H9 (cell line): Measurements from ENCODE around the gene RSAD1. TPM values are rescaled to one million over a fixed set of nuclear protein-coding genes. Genes with fewer than 3 reads are reported as not detected.

Experiments
- DNase-seq: peaks from one replicate; pipeline ENCODE4 v3.0.0-alpha.2; 2017
- H2AFZ ChIP-seq: one replicate; pipeline ENCODE4 v1.6.1; 2013; ENCODE audit warnings: mild to moderate bottlenecking, low read length, control low read depth, moderate library complexity
- H2AK5ac ChIP-seq: 2 replicates; pipeline ENCODE4 v1.6.1; 2013; ENCODE audit warnings: low read length, control low read depth, mixed read lengths; ENCODE audit not compliant: insufficient read length
- H2BK120ac ChIP-seq: one replicate; pipeline ENCODE4 v1.6.1; 2013; ENCODE audit warnings: low read depth, mild to moderate bottlenecking, low read length, control low read depth, inconsistent platforms; ENCODE audit not compliant: poor library complexity, severe bottlenecking
- H2BK12ac ChIP-seq: 2 replicates; pipeline ENCODE4 v1.6.1; 2013; ENCODE audit warnings: low read length, control low read depth, mixed read lengths, low read depth; ENCODE audit not compliant: insufficient read length
- H2BK15ac ChIP-seq: 2 replicates; pipeline ENCODE4 v1.6.1; 2013; ENCODE audit warnings: low read depth, low read length, control low read depth
- H2BK20ac ChIP-seq: one replicate; pipeline ENCODE4 v1.6.1; 2013; ENCODE audit warnings: low read depth, mild to moderate bottlenecking, low read length, control low read depth, inconsistent platforms; ENCODE audit not compliant: poor library complexity, severe bottlenecking
- H2BK5ac ChIP-seq: 2 replicates; pipeline ENCODE4 v1.6.1; 2013; ENCODE audit warnings: low read length, control low read depth, mixed read lengths; ENCODE audit not compliant: insufficient read length
- H3K14ac ChIP-seq: 2 replicates; pipeline ENCODE4 v1.6.1; 2013; ENCODE audit warnings: low read length, control low read depth; ENCODE audit not compliant: insufficient read depth
- H3K18ac ChIP-seq: 2 replicates; pipeline ENCODE4 v1.6.1; 2013; ENCODE audit warnings: low read depth, mild to moderate bottlenecking, mixed read lengths, low read length, control low read depth; ENCODE audit not compliant: insufficient read length
- H3K23ac ChIP-seq: 2 replicates; pipeline ENCODE4 v1.6.1; 2013; ENCODE audit warnings: low read length, control low read depth, mixed read lengths, low read depth; ENCODE audit not compliant: insufficient read length
- H3K23me2 ChIP-seq: 2 replicates; pipeline ENCODE4 v1.6.1; 2013; ENCODE audit warnings: low read depth, mild to moderate bottlenecking, mixed read lengths, low read length, control low read depth; ENCODE audit not compliant: insufficient read length, poor library complexity, severe bottlenecking
- H3K27ac ChIP-seq: 2 replicates; pipeline ENCODE4 v1.5.1; 2013; ENCODE audit warnings: low read length, control low read depth, mixed read lengths, low read depth; ENCODE audit not compliant: insufficient read length
- H3K27me3 ChIP-seq: 2 replicates; pipeline ENCODE4 v1.6.1; 2013; ENCODE audit warnings: low read length, control low read depth, inconsistent platforms; ENCODE audit not compliant: insufficient read depth
- H3K4ac ChIP-seq: 2 replicates; pipeline ENCODE4 v1.6.1; 2013; ENCODE audit warnings: low read depth, mild to moderate bottlenecking, control low read depth, inconsistent platforms, low read length, moderate library complexity
- H3K4me1 ChIP-seq: 2 replicates; pipeline ENCODE4 v1.6.1; 2013; ENCODE audit warnings: low read length, control low read depth, inconsistent platforms; ENCODE audit not compliant: insufficient read depth
- H3K4me2 ChIP-seq: 2 replicates; pipeline ENCODE4 v1.6.1; 2013; ENCODE audit warnings: low read length, control low read depth, mixed read lengths; ENCODE audit not compliant: insufficient read length, insufficient read depth
- H3K56ac ChIP-seq: 2 replicates; pipeline ENCODE4 v1.6.1; 2013; ENCODE audit warnings: low read depth, mild to moderate bottlenecking, mixed read lengths, low read length, control low read depth; ENCODE audit not compliant: insufficient read length
- H3K79me1 ChIP-seq: 2 replicates; pipeline ENCODE4 v1.6.1; 2013; ENCODE audit warnings: low read depth, mild to moderate bottlenecking, moderate library complexity, low read length, control low read depth, inconsistent platforms; ENCODE audit not compliant: insufficient read depth, poor library complexity, severe bottlenecking
- H3K79me2 ChIP-seq: 2 replicates; pipeline ENCODE4 v1.6.1; 2013; ENCODE audit warnings: low read length, control low read depth, inconsistent platforms; ENCODE audit not compliant: insufficient read depth
- H3K9ac ChIP-seq: 2 replicates; pipeline ENCODE4 v1.6.1; 2013; ENCODE audit warnings: low read length, control low read depth, mixed read lengths; ENCODE audit not compliant: insufficient read length; ENCODE audit errors: extremely low read depth
- H3K9me3 ChIP-seq: one replicate; pipeline ENCODE4 v1.6.1; 2013; ENCODE audit warnings: low read depth, low read length, inconsistent platforms; ENCODE audit not compliant: control insufficient read depth
- H3T11ph ChIP-seq: one replicate; pipeline ENCODE4 v1.6.1; 2013; ENCODE audit warnings: mild to moderate bottlenecking, low read length, control low read depth, inconsistent platforms
- H4K20me1 ChIP-seq: one replicate; pipeline ENCODE4 v1.6.1; 2013; ENCODE audit not compliant: control insufficient read depth, insufficient read length, insufficient read depth
- H4K5ac ChIP-seq: 2 replicates; pipeline ENCODE4 v1.6.1; 2013; ENCODE audit warnings: low read depth, mild to moderate bottlenecking, mixed read lengths, low read length, control low read depth; ENCODE audit not compliant: insufficient read length
- H4K8ac ChIP-seq: replicated peaks from 2 replicates; pipeline ENCODE4 v1.6.1; 2013; ENCODE audit warnings: low read length, control low read depth, mixed read lengths, low read depth; ENCODE audit not compliant: insufficient read length
- H4K91ac ChIP-seq: 2 replicates; pipeline ENCODE4 v1.6.1; 2013; ENCODE audit warnings: low read depth, mild to moderate bottlenecking, moderate library complexity, mixed read lengths, low read length, control low read depth; ENCODE audit not compliant: insufficient read length
- H3K27ac Mint-ChIP-seq, 3 experiments: 2 replicates in 2 of 3; 3 replicates in 1 of 3; pipeline ENCODE4 v1.8.0; 2020 to 2021; ENCODE audit warnings: mixed read lengths in 3 of 3, mild to moderate bottlenecking in 1 of 3, moderate library complexity in 1 of 3
- H3K27me3 Mint-ChIP-seq: 2 replicates; pipeline ENCODE4 v1.8.0; 2021; ENCODE audit warnings: low read depth, mild to moderate bottlenecking, moderate library complexity, mixed read lengths
- H3K36me3 Mint-ChIP-seq, 3 experiments: 2 replicates in 2 of 3; 3 replicates in 1 of 3; pipeline ENCODE4 v1.8.0; 2020 to 2021; ENCODE audit warnings: low read depth in 3 of 3, mixed read lengths in 3 of 3; ENCODE audit not compliant: insufficient read depth in 1 of 3
- H3K4me1 Mint-ChIP-seq, 2 experiments: 2 replicates each; pipeline ENCODE4 v1.8.0; 2020; ENCODE audit warnings: mixed read lengths in 2 of 2
- H3K4me3 Mint-ChIP-seq, 2 experiments: 2 replicates in 1 of 2; 3 replicates in 1 of 2; pipeline ENCODE4 v1.8.0; 2020 to 2021; ENCODE audit warnings: mild to moderate bottlenecking in 2 of 2, mixed read lengths in 2 of 2, moderate library complexity in 1 of 2
- H3K9me3 Mint-ChIP-seq, 2 experiments: 2 replicates in 1 of 2; 3 replicates in 1 of 2; pipeline ENCODE4 v1.8.0; 2020; ENCODE audit warnings: mild to moderate bottlenecking in 2 of 2, mixed read lengths in 2 of 2, moderate library complexity in 1 of 2
- CTCF ChIP-seq: fragments of 200-600 bp; sonication (generic); conservative IDR thresholded peaks from 3 replicates; pipeline ENCODE4 v1.8.0; 2021; ENCODE audit warnings: antibody characterized with exemption, mild to moderate bottlenecking
- WGBS: extraction: QIAGEN DNeasy Blood & Tissue Kit; methylation state at CpG from one replicate; pipeline ENCODE4 v1.1.7; 2013; ENCODE audit warnings: missing lambda C conversion rate, low lambda C conversion rate, mixed read lengths; ENCODE audit not compliant: insufficient read length; ENCODE audit errors: extremely low coverage; 5-methylcytosine and 5-hydroxymethylcytosine counted together
- total RNA-seq: library from RNA; stranded (reverse); gene quantifications from 2 replicates; pipeline ENCODE4 v1.2.1, GENCODE V29; 2021

RSAD1 gene
- total RNA-seq, 1 experiment from 2014 or later, result 27.9 TPM

- Histone ChIP-seq H4K20me1 (no peaks in the 10 kb centered on the region), H3K23me2 (peaks cover 3% of the 10 kb centered on the region), H3K4me1 (no peaks in the 10 kb centered on the region), H3K27ac (no peak overlapping the region), H2BK120ac (no peak overlapping the region), H4K91ac (no peak overlapping the region), H4K5ac (no peak overlapping the region), H3K79me1 (no peaks in the 10 kb centered on the region), H2AFZ (no peak overlapping the region), H3K9ac (no peak overlapping the region), H3K79me2 (no peaks in the 10 kb centered on the region), H3K18ac (no peak overlapping the region), H2BK12ac (no peak overlapping the region), H3K9me3 (no peaks in the 10 kb centered on the region), H2BK15ac (no peak overlapping the region), H3K4ac (no peak overlapping the region), H4K8ac (no peak overlapping the region), H2BK20ac (no peak overlapping the region), H2AK5ac (no peak overlapping the region), H2BK5ac (no peak overlapping the region), H3K56ac (no peak overlapping the region), H3K14ac (no peak overlapping the region), H3K4me2 (no peak overlapping the region), H3K23ac (no peak overlapping the region), H3T11ph (no peak overlapping the region), H3K27me3 (no peaks in the 10 kb centered on the region)
- WGBS, result no CpG with 5 or more reads among the region's 4 CpGs
- no peak for DNase-seq
- no peak for TF ChIP-seq CTCF
- Mint-ChIP-seq H3K27me3 (no peaks in the 10 kb centered on the region), H3K9me3 (no peaks in the 10 kb centered on the region), H3K36me3 (peaks cover 0 to 2% (median 0%) of the 10 kb centered on the region in 3 experiments; a peak in 2 of 7 replicates), H3K27ac (no peak overlapping the region), H3K4me1 (no peaks in the 10 kb centered on the region), H3K4me3 (no peak overlapping the region)
Observed at GRCh38 chr17:50459756-50460155, 18.9 kb upstream of the RSAD1 start.
